GM12891 (cell line): Measurements from ENCODE around the gene SORCS2.

Experiments
- DNase-seq: peaks from one replicate; pipeline ENCODE4 v3.0.0; 2011; ENCODE audit warnings: low spot score; ENCODE audit not compliant: insufficient read length
- FAIRE-seq: peaks from 2 replicates; lab custom pipeline; 2011; peaks lifted over from hg19 to GRCh38; lab: Jason Lieb, UNC
- PAX5 ChIP-seq: IDR thresholded peaks from 2 replicates; pipeline ENCODE4 v1.6.1; 2011; ENCODE audit warnings: low read length, moderate library complexity, mild to moderate bottlenecking; ENCODE audit not compliant: insufficient read depth, severe bottlenecking
- POLR2A ChIP-seq: IDR thresholded peaks from 2 replicates; pipeline ENCODE4 v1.6.1; 2011; ENCODE audit warnings: low read depth, low read length, control low read depth
- POLR2AphosphoS5 ChIP-seq: IDR thresholded peaks from 2 replicates; pipeline ENCODE4 v1.6.1; 2011; ENCODE audit warnings: low read depth, low read length, control low read depth
- POU2F2 ChIP-seq: IDR thresholded peaks from 2 replicates; pipeline ENCODE4 v1.6.1; 2011; ENCODE audit warnings: low read depth, mild to moderate bottlenecking, control low read depth, low read length, moderate library complexity
- SPI1 ChIP-seq: IDR thresholded peaks from 2 replicates; pipeline ENCODE4 v1.6.1; 2011; ENCODE audit warnings: low read depth, low read length, control low read depth
- TAF1 ChIP-seq: IDR thresholded peaks from 2 replicates; pipeline ENCODE4 v1.6.1; 2011; ENCODE audit warnings: low read depth, low read length, control low read depth

Gene SORCS2

DNA sequence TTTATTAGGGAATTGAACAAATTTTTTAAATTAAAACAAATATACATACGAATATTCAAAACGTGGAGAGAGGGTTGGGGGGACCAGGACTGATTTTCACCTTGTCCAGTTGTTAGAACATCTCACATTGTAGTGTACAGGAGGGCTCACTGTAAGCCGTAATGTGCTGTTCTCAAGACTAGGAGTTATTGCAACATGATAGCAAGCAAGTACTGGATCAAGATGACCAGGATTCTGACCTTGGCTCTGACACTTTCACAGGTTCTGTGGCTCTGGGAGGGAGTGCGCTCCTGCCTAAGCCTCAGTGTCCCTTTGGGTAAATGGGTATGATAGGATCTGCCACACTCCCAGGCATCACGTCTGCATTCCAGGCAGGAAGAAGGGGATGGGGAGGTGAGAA, 59.0 kb downstream of the SORCS2 start:
- FAIRE-seq = no peak
- DNase-seq = no peak
- TF ChIP-seq SPI1 = no peak
- no peak for TF ChIP-seq TAF1
- no peak for TF ChIP-seq POLR2A
- no peak for TF ChIP-seq PAX5
- no peak for TF ChIP-seq POLR2AphosphoS5
- no peak for TF ChIP-seq POU2F2

DNA sequence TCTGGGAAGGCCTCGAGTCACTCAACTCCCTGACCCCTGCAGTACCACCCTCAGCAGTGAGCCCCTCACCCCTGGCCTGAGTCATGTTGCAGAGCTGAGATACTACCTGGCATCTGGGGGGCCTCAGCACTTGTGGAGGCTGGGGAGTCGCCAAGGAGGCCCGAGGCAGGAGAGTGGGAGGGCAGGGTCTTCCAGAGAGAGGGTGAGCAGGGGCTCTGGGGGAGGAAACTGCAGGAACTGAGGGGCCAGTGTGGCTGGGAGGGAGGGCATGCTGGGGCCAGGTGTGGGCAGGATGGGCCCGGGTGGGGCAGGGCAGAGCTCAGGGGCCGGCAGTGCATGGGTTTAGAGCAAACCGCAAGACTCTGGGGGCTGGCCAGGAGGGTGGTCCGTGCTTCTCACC, 59.7 kb downstream of the SORCS2 start:
- DNase-seq (no peak), FAIRE-seq (no peak)
- TF ChIP-seq PAX5 (no peak), TAF1 (no peak), POU2F2 (no peak), SPI1 (no peak), POLR2AphosphoS5 (no peak), POLR2A (no peak)

DNA sequence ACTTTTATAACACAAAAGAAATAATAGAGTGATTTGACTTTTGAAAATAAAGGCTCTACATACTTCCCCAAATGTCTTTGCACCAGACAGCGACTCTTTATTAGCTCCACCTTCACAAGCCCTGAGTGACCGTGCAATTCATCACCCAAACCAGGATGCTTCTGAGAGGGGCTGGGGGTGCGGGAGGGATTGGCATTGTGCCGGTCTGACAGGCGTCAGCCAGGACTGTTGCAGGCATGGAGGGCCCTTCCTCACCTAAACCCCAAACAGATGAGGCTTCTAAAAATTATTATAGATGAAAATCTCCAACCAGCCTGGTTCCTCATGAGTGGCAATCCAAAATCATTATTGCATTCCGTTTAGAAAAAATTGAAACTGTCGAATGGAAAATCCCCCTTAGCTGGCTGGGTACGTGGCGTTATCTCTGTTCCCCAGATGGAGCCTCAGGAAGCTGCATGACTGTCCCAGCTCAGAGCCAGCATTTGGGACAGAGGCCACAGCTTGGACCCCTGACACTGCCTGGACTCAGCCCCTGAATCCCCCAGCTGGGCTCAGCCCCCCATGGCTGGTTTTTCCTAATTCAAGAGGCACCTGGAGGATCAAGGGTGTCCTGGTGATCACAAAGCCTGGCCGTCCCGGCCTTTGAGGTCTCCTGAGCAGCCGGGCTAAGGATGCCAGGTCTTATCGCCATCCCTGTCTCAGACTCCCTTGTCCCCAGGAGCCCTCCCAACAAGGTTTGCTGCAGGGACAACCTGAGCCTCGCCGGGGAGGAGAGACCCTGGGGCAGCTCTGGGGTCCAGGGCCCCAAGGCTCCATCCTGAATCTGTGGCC, 60.4 kb downstream of the SORCS2 start:
- TF ChIP-seq POU2F2 (no peak), PAX5 (no peak), TAF1 (no peak), POLR2A (no peak), POLR2AphosphoS5 (no peak), SPI1 (no peak)
- DNase-seq (no peak), FAIRE-seq (no peak)

DNA sequence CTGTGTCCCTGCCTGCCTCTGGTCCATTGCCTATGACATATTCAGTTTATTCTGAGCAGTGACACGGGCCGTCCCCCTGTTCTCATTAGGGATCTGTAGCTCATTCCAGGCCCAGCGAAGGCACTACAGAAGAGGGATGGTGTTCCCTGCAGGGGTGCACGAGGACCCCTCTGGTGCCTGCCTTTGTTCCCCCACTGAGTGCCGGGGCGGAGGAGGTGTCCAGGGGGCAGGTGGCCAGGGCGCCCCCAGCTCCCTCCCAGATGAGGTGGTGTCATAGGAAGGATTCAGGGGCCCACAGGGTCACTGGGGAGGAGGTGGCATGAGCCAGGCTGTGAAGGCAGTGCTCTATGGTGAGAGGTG, 61.0 kb downstream of the SORCS2 start:
- TF ChIP-seq POU2F2 = no peak
- no peak for TF ChIP-seq PAX5
- no peak for TF ChIP-seq POLR2A
- no peak for TF ChIP-seq POLR2AphosphoS5
- TF ChIP-seq TAF1 = no peak
- TF ChIP-seq SPI1 = no peak
- no peak for DNase-seq
- no peak for FAIRE-seq

DNA sequence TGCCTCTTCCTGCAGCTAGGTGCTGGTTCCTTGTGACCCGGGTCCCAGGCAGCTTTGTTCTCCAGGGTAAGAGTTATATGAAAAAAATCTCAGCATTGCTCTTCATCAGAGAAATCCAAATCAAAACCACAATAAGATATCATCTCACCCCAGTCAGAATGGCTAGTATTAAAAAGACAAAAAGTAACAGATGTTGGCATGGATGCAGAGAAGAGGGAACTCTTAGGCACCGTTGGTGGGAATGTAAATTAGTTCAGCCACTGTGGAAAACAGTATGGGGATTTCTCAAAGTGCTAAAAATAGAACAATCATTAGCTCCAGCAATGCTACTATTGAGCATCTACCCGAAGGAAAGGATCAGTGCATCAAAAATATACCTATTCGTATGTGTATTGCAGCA, 61.5 kb downstream of the SORCS2 start:
- DNase-seq = no peak
- no peak for FAIRE-seq
- TF ChIP-seq PAX5 (no peak), POLR2A (no peak), TAF1 (no peak), POU2F2 (no peak), POLR2AphosphoS5 (no peak), SPI1 (no peak)

DNA sequence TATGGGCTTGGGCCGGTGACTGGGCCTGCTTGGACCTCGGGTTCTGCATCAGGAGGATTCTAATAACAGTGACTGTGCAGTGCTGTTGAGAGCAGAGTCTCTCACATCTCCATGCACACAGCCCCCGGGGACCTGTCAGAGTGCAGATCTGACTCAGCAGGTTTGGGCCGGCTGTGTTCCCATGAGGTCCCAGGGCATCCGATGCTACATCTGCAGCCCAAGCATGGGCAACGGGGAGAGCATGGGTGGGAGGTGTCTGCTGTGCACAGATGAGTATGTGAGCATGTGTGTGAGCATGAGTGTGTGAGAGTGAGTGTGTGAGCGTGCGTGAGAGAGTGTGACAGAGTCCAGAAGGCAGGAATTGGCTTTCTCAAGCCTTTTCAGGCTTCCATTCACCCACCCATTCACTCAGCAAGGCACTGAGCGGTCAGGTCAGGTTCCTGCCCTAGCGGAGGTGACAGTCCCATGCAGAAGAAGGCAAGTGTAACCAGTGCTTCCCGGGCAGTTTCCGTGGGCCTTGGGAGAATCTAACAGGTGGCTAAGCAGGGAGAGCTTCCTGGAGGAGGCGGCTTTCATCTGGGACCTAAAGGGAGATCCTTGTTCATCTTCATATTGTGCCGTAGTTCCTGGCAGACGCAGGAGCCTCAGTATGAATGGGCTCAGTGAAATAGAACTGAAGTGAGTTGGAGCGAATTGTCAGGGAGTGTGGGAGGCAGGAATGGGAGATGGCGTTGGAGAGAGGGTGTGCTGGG, 62.6 kb downstream of the SORCS2 start:
- peak; percentile 39 for DNase-seq
- FAIRE-seq = peak; percentile 62
- no peak for TF ChIP-seq SPI1
- TF ChIP-seq POU2F2 = no peak
- TF ChIP-seq PAX5 = no peak
- TF ChIP-seq POLR2A = no peak
- TF ChIP-seq POLR2AphosphoS5 = no peak
- no peak for TF ChIP-seq TAF1

DNA sequence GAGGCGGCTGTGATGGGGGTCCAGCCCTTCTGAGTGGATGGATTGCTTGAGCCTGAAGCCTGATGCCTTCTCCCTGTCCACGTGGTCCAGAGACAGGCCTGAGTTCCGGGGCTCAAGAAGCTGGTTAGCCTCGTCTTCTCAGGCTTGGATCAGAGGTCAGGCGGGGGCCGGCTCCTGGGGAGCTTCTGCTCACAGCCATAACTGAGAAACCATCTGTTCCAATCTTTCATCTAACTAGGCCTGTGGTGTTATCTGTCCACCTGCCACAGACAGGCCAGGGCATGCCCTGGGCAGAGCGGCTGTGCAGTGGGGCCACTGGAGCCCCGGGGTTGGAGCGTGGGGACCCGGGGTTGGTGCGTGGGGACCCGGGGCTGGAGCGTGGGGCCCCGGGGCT, 63.1 kb downstream of the SORCS2 start:
- FAIRE-seq (no peak), DNase-seq (no peak)
- TF ChIP-seq POLR2A (no peak), TAF1 (no peak), PAX5 (no peak), SPI1 (no peak), POU2F2 (no peak)

DNA sequence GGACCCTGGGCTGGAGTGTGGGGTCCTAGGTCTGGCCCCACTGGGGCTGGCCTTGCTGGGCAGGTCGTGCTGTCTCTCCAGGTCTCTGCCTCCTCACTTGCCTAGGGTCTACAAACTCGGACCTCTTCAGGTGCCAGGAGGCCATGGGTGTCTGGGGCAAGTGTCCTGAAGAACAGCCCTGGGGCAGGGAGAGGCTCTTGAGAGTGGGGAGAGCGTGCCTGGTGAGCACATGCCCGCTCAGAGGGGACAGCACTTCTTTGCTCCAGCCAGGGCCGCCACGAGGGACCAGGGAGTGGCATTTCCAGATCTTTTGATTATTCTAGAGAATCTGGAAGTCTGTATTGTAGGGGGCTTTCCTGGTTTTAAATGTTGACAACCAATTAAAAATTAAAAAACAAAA, 63.7 kb downstream of the SORCS2 start:
- FAIRE-seq = no peak
- TF ChIP-seq TAF1 = no peak
- no peak for DNase-seq

DNA sequence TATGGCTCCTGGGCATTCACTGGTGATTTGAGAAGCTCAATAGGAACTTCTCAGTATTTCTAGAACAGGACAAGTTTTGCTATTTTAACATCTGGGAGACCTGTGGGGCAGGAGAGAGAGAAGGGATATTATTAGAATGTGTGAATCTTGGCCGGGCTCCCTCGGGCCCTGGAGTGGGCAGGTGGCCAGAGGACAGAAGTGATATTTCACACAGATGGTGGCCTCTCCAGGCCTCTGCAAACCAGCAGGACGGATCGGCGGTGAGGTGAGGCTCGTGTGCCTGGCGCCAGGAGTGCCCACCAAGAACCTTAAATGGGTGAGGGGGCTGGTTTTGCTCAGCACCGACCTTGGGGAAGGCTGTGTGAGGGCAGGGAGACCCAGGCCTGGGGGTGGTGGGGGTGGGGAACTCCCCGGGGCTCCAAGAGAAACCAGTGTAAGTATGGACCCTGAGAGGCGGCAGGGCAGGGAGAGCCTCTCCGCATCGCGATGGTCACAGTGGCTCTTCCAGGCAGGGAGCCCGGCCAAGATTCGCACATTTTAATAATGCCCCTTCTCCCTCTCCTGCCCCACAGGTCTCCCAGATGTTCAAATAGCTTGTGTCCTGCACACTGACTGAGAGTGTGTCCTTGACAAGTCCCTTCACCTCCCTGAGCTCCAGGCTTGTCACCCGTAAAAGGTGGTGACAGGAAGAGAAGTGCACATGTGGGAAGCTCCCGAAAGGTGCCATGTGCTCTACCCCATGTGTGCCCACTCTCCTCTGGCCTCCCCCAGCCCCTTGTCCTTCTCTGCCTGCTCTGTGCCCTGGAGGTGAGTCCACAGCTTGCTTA, 64.9 kb downstream of the SORCS2 start:
- FAIRE-seq = no peak
- DNase-seq = no peak
- TF ChIP-seq POU2F2 (no peak), TAF1 (no peak), PAX5 (no peak), POLR2A (no peak), SPI1 (no peak), POLR2AphosphoS5 (no peak)

DNA sequence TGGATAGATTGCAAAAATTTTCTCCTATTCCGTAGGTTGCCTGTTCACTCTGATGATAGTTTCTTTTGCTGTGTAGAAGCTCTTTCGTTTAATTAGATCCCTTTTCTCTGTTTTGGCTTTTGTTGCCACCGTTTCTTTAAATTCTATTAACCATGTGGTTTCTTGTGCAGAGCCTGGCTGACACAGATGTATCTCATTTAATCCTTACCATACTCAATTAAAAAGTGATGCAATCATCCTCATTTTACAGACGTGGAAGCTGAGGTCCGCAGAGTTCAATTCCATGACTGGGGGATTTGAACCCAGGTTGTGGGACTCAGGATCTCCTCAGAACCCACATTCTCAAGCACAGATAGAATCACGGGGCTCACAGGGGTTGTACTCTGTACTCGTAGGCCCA, 66.7 kb downstream of the SORCS2 start:
- FAIRE-seq = no peak
- DNase-seq = no peak

More for the DNA sequence above, 66.7 kb downstream of the SORCS2 start:
- TF ChIP-seq SPI1 = no peak
